ENCODE data around the gene DENND5A.
"Not testable (repeated sequence)": the region's sequence is repeated elsewhere in the genome, so short reads cannot be mapped to it uniquely, and the experiment has no call there.

Gene DENND5A

GRCh38 chr11:9264316-9265210 is 587 bp downstream of the DENND5A start:
- no peak for DNase-seq

GRCh38 chr11:9263840-9264315 is 1.3 kb downstream of the DENND5A start:
- no peak for DNase-seq

GRCh38 chr11:9260838-9261146 is 4.4 kb downstream of the DENND5A start:
- not testable (repeated sequence) for DNase-seq

GRCh38 chr11:9259981-9260837 is 4.9 kb downstream of the DENND5A start:
- DNase-seq = no peak

GRCh38 chr11:9258279-9258678 is 6.9 kb downstream of the DENND5A start:
- not testable (repeated sequence) for DNase-seq

GRCh38 chr11:9254416-9254815 is 10.7 kb downstream of the DENND5A start:
- DNase-seq = no peak

GRCh38 chr11:9253086-9253485 is 12.1 kb downstream of the DENND5A start:
- no peak for DNase-seq

- no peak for DNase-seq
Measured at GRCh38 chr11:9251311-9251710, 13.8 kb downstream of the DENND5A start.

- DNase-seq = no peak
Measured at GRCh38 chr11:9250139-9250582, 15.0 kb downstream of the DENND5A start.

- no peak for DNase-seq
Measured at GRCh38 chr11:9249252-9249651, 15.9 kb downstream of the DENND5A start.

GRCh38 chr11:9247863-9248262 is 17.3 kb downstream of the DENND5A start:
- no peak for DNase-seq

- DNase-seq = not testable (repeated sequence)
Measured at GRCh38 chr11:9236242-9236641, 28.9 kb downstream of the DENND5A start.

- DNase-seq = no peak
Measured at GRCh38 chr11:9232482-9232881, 32.7 kb downstream of the DENND5A start.

- DNase-seq = no peak
Measured at GRCh38 chr11:9231848-9232177, 33.3 kb downstream of the DENND5A start.

- no peak for DNase-seq
Measured at GRCh38 chr11:9230296-9230695, 34.9 kb downstream of the DENND5A start.

- DNase-seq = no peak
Measured at GRCh38 chr11:9228091-9228490, 37.1 kb downstream of the DENND5A start.

- no peak for DNase-seq
Measured at GRCh38 chr11:9225748-9226298, 39.3 kb downstream of the DENND5A start.

GRCh38 chr11:9222654-9223053 is 42.5 kb downstream of the DENND5A start:
- DNase-seq = no peak

- DNase-seq = not testable (repeated sequence)
Measured at GRCh38 chr11:9220853-9221252, 44.3 kb downstream of the DENND5A start.

- no peak for DNase-seq
Measured at GRCh38 chr11:9219572-9219971, 45.6 kb downstream of the DENND5A start.

- DNase-seq = no peak
Measured at GRCh38 chr11:9219115-9219514, 46.0 kb downstream of the DENND5A start.

- no peak for DNase-seq
Measured at GRCh38 chr11:9214765-9215164, 50.4 kb downstream of the DENND5A start.

GRCh38 chr11:9211322-9211721 is 53.8 kb downstream of the DENND5A start:
- no peak for DNase-seq

GRCh38 chr11:9210922-9211320 is 54.2 kb downstream of the DENND5A start:
- no peak for DNase-seq
